ENCODE results near the gene CRELD2. TPM values are rescaled to one million over a fixed set of nuclear protein-coding genes. Genes with fewer than 3 reads are reported as not detected.

Gene CRELD2
- total and polyA plus RNA-seq, 2 of the 13 experiments (the other 11 are each of a cell fraction or from before 2014, with no cell fraction given), result 17.2 to 44.7 TPM

GRCh38 chr22:49872347-49872746, 46.1 kb upstream of the CRELD2 start:
- ChIA-PET POLR2A (no interaction called here), CTCF (ENCODE audit: low intra/inter-chr PET ratio, low total read pairs) (no interaction called here)
- in situ Hi-C loops (cut with HindIII; ENCODE audit: extremely low pct_ligation_motif_present, low pct_unique_long_range_greater_than_20kb) (no loop called here), intact Hi-C loops (cut with micrococcal nuclease; ENCODE audit: unreplicated experiment) (no loop called here)
- BruUV-seq (replicated peaks), result no TSS peak
- FAIRE-seq (no peak), ATAC-seq (no peak), DNase-seq (ENCODE audit: low spot score) (no peak)
- no peaks in the 10 kb centered on the region for H3K27me3 ChIP-seq (ENCODE audit: control insufficient read depth in 1 of 2, insufficient read depth in 2 of 2, low read length in 2 of 2)
- H3K27ac ChIP-seq (ENCODE audit: extremely low read length, insufficient read depth, low read length), result no peak overlapping the region
- H3K4me1 ChIP-seq (ENCODE audit: insufficient read depth, low read length), result peaks cover 29% of the 10 kb centered on the region
- no peaks in the 10 kb centered on the region for H3K9me3 ChIP-seq (ENCODE audit: low read length)
- H3K4me2 ChIP-seq (ENCODE audit: low read depth, low read length), result no peak overlapping the region
- no peak overlapping the region for H3K4me3 ChIP-seq (replicated peaks in 1 of 3; ENCODE audit: insufficient read depth in 1 of 3, low read depth in 2 of 3, low read length in 3 of 3)
- no peak overlapping the region for H2AFZ ChIP-seq (ENCODE audit: low read length)
- H3K36me3 ChIP-seq (replicated peaks in 1 of 2; ENCODE audit: control insufficient read depth in 1 of 2, insufficient read depth in 2 of 2, low read length in 2 of 2), result peaks cover 0 to 2% of the 10 kb centered on the region in 2 experiments; a peak in 2 of 5 replicates
- H3K9ac ChIP-seq (ENCODE audit: insufficient read depth, low read depth, low read length), result no peak overlapping the region
- WGBS (ENCODE audit: low lambda C conversion rate), result 87% methylated on average over 7 of the region's 7 CpGs
- H4K20me1 ChIP-seq (ENCODE audit: insufficient read depth, low read length), result peaks cover 10% of the 10 kb centered on the region; the same call in 1 of the 2 replicates
- peaks cover 74% of the 10 kb centered on the region for H3K79me2 ChIP-seq (ENCODE audit: insufficient read depth, low read length)
- peak; percentile 48; the same call in 1 of the 2 replicates for TF ChIP-seq ZBTB38 (CRISPR knock-in tag; IDR thresholded peaks at IDR 0.05)
- TF ChIP-seq, protein P1, sequence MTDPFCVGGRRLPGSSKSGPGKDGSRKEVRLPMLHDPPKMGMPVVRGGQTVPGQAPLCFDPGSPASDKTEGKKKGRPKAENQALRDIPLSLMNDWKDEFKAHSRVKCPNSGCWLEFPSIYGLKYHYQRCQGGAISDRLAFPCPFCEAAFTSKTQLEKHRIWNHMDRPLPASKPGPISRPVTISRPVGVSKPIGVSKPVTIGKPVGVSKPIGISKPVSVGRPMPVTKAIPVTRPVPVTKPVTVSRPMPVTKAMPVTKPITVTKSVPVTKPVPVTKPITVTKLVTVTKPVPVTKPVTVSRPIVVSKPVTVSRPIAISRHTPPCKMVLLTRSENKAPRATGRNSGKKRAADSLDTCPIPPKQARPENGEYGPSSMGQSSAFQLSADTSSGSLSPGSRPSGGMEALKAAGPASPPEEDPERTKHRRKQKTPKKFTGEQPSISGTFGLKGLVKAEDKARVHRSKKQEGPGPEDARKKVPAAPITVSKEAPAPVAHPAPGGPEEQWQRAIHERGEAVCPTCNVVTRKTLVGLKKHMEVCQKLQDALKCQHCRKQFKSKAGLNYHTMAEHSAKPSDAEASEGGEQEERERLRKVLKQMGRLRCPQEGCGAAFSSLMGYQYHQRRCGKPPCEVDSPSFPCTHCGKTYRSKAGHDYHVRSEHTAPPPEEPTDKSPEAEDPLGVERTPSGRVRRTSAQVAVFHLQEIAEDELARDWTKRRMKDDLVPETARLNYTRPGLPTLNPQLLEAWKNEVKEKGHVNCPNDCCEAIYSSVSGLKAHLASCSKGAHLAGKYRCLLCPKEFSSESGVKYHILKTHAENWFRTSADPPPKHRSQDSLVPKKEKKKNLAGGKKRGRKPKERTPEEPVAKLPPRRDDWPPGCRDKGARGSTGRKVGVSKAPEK (CRISPR knock-in tag; IDR thresholded peaks at IDR 0.05; ENCODE audit: borderline replicate concordance), result no peak

GRCh38 chr22:49873228-49873940, 45.0 kb upstream of the CRELD2 start:
- 97% methylated on average over 15 of the region's 16 CpGs for WGBS (ENCODE audit: low lambda C conversion rate)
- ChIA-PET POLR2A (no interaction called here), CTCF (ENCODE audit: low intra/inter-chr PET ratio, low total read pairs) (no interaction called here)
- Histone ChIP-seq H3K9ac (ENCODE audit: insufficient read depth, low read depth, low read length) (no peak overlapping the region), H3K9me3 (ENCODE audit: low read length) (no peaks in the 10 kb centered on the region), H3K4me3 (replicated peaks in 1 of 3; ENCODE audit: insufficient read depth in 1 of 3, low read depth in 2 of 3, low read length in 3 of 3) (no peak overlapping the region), H3K4me2 (ENCODE audit: low read depth, low read length) (no peak overlapping the region), H3K36me3 (replicated peaks in 1 of 2; ENCODE audit: control insufficient read depth in 1 of 2, insufficient read depth in 2 of 2, low read length in 2 of 2) (peaks cover 0 to 2% of the 10 kb centered on the region in 2 experiments; a peak in 2 of 5 replicates), H3K27me3 (ENCODE audit: control insufficient read depth in 1 of 2, insufficient read depth in 2 of 2, low read length in 2 of 2) (no peaks in the 10 kb centered on the region), H3K4me1 (ENCODE audit: insufficient read depth, low read length) (peaks cover 19% of the 10 kb centered on the region), H3K27ac (ENCODE audit: extremely low read length, insufficient read depth, low read length) (no peak overlapping the region), H3K79me2 (ENCODE audit: insufficient read depth, low read length) (peaks cover 71% of the 10 kb centered on the region), H2AFZ (ENCODE audit: low read length) (no peak overlapping the region), H4K20me1 (ENCODE audit: insufficient read depth, low read length) (0 out of 2 replicates have a peak, but pooled peaks cover 6% of the 10 kb centered on the region)
- TF ChIP-seq KDM3A (CRISPR knock-in tag; IDR thresholded peaks at IDR 0.05; ENCODE audit: low read depth) (no peak), DR1 (CRISPR knock-in tag; IDR thresholded peaks at IDR 0.05) (no peak)
- intact Hi-C loops (cut with micrococcal nuclease; ENCODE audit: unreplicated experiment), result no loop called here
- FAIRE-seq (no peak), DNase-seq (ENCODE audit: low spot score) (no peak), ATAC-seq (no peak)
- BruUV-seq (replicated peaks), result no TSS peak
- in situ Hi-C loops (cut with HindIII; ENCODE audit: extremely low pct_ligation_motif_present, low pct_unique_long_range_greater_than_20kb), result no loop called here

All from HepG2 (cell line).